Measurements from ENCODE around the gene TMEM184A. TPM values are rescaled to one million over a fixed set of nuclear protein-coding genes. Genes with fewer than 3 reads are reported as not detected.

Gene TMEM184A
- total and polyA plus RNA-seq, 2 experiments from 2014 or later, result 0.18 to 0.66 TPM

DNA sequence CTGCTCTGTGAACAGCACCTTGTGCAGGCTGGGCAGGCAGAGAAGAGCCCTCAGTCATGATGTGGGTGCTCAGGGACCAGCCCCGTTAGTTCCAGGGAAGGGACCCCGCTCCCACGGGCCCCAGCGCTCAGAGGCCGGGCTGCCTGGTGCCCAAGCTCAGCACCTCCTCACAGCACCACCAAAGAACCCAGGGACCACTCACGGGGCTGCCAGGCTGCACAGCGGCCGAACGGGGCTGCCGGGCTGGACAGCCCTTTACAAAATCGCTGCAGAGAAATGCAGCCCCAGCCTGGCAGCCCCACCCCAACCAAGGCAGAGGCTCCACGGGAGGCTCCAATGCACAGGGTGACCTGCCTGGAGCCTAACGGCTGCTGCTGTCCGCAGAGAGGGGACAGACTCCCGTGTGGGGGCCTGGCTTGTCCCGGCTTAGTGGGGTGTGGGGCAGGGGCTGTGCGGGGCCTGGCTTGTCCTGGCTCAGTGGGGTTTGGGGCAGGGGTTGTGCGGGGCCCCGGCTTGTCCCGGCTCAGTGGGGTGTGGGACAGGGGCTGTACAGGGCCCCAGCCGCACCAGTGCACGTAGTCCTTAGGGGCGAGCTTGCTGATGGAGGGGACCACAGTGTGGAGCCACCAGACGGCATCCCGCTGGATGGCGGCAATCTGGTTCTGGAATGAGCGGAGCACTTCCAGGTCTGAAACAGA, 61.0 kb downstream of the TMEM184A start:
- Histone ChIP-seq H3K4me1 (ENCODE audit: insufficient read depth) (no peaks in the 10 kb centered on the region), H3F3A (replicated peaks; ENCODE audit: low read depth) (no peaks in the 10 kb centered on the region), H4K20me1 (replicated peaks; ENCODE audit: insufficient read depth) (peaks cover 8% of the 10 kb centered on the region; the same call in 1 of the 2 replicates), H3K9me2 (ENCODE audit: insufficient read depth) (no peaks in the 10 kb centered on the region), H3K4me2 (no peak overlapping the region), H3K36me3 (ENCODE audit: insufficient read depth) (peaks cover 4% of the 10 kb centered on the region; the same call in 1 of the 2 replicates), H3K27me3 (ENCODE audit: insufficient read depth) (no peaks in the 10 kb centered on the region), H3K27ac (ENCODE audit: low read depth) (no peak overlapping the region), H3K79me2 (replicated peaks; ENCODE audit: insufficient read depth) (no peaks in the 10 kb centered on the region), H3K4me3 (no peak overlapping the region), H2AFZ (no peak overlapping the region)
- peaks cover 42% of the 10 kb centered on the region for H3K36me3 Mint-ChIP-seq (ENCODE audit: low read depth)
- H3K4me1 Mint-ChIP-seq, result no peaks in the 10 kb centered on the region
- H3K4me3 Mint-ChIP-seq, result no peak overlapping the region
- no peak overlapping the region for H3K27ac Mint-ChIP-seq
- DNase-seq (ENCODE audit: low spot score), result no peak
- TF ChIP-seq POLR2AphosphoS5 (IDR thresholded peaks at IDR 0.05; ENCODE audit: low read depth), result no peak
- TF ChIP-seq, protein P1, sequence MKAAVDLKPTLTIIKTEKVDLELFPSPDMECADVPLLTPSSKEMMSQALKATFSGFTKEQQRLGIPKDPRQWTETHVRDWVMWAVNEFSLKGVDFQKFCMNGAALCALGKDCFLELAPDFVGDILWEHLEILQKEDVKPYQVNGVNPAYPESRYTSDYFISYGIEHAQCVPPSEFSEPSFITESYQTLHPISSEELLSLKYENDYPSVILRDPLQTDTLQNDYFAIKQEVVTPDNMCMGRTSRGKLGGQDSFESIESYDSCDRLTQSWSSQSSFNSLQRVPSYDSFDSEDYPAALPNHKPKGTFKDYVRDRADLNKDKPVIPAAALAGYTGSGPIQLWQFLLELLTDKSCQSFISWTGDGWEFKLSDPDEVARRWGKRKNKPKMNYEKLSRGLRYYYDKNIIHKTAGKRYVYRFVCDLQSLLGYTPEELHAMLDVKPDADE (IDR thresholded peaks at IDR 0.05), result no peak
- TF ChIP-seq, protein P2, sequence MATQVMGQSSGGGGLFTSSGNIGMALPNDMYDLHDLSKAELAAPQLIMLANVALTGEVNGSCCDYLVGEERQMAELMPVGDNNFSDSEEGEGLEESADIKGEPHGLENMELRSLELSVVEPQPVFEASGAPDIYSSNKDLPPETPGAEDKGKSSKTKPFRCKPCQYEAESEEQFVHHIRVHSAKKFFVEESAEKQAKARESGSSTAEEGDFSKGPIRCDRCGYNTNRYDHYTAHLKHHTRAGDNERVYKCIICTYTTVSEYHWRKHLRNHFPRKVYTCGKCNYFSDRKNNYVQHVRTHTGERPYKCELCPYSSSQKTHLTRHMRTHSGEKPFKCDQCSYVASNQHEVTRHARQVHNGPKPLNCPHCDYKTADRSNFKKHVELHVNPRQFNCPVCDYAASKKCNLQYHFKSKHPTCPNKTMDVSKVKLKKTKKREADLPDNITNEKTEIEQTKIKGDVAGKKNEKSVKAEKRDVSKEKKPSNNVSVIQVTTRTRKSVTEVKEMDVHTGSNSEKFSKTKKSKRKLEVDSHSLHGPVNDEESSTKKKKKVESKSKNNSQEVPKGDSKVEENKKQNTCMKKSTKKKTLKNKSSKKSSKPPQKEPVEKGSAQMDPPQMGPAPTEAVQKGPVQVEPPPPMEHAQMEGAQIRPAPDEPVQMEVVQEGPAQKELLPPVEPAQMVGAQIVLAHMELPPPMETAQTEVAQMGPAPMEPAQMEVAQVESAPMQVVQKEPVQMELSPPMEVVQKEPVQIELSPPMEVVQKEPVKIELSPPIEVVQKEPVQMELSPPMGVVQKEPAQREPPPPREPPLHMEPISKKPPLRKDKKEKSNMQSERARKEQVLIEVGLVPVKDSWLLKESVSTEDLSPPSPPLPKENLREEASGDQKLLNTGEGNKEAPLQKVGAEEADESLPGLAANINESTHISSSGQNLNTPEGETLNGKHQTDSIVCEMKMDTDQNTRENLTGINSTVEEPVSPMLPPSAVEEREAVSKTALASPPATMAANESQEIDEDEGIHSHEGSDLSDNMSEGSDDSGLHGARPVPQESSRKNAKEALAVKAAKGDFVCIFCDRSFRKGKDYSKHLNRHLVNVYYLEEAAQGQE (IDR thresholded peaks at IDR 0.05; ENCODE audit: unreplicated experiment), result no peak
- no peak for TF ChIP-seq EZH2phosphoT487 (IDR thresholded peaks at IDR 0.05; ENCODE audit: unreplicated experiment)
- TF ChIP-seq, protein P3, sequence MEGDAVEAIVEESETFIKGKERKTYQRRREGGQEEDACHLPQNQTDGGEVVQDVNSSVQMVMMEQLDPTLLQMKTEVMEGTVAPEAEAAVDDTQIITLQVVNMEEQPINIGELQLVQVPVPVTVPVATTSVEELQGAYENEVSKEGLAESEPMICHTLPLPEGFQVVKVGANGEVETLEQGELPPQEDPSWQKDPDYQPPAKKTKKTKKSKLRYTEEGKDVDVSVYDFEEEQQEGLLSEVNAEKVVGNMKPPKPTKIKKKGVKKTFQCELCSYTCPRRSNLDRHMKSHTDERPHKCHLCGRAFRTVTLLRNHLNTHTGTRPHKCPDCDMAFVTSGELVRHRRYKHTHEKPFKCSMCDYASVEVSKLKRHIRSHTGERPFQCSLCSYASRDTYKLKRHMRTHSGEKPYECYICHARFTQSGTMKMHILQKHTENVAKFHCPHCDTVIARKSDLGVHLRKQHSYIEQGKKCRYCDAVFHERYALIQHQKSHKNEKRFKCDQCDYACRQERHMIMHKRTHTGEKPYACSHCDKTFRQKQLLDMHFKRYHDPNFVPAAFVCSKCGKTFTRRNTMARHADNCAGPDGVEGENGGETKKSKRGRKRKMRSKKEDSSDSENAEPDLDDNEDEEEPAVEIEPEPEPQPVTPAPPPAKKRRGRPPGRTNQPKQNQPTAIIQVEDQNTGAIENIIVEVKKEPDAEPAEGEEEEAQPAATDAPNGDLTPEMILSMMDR (conservative IDR thresholded peaks at IDR 0.05; ENCODE audit: low read depth in 2 of 2), result no peak
- no peak for TF ChIP-seq JUNB (IDR thresholded peaks at IDR 0.05; ENCODE audit: unreplicated experiment)
- TF ChIP-seq EZH2 (IDR thresholded peaks at IDR 0.05; ENCODE audit: low read depth, unreplicated experiment), result no peak
- no peak for TF ChIP-seq ZNF331 (CRISPR knock-in tag; IDR thresholded peaks at IDR 0.05; ENCODE audit: low read depth)
- TF ChIP-seq CREB1 (CRISPR knock-in tag; IDR thresholded peaks at IDR 0.05; ENCODE audit: low read depth), result no peak
- TF ChIP-seq, protein P4, sequence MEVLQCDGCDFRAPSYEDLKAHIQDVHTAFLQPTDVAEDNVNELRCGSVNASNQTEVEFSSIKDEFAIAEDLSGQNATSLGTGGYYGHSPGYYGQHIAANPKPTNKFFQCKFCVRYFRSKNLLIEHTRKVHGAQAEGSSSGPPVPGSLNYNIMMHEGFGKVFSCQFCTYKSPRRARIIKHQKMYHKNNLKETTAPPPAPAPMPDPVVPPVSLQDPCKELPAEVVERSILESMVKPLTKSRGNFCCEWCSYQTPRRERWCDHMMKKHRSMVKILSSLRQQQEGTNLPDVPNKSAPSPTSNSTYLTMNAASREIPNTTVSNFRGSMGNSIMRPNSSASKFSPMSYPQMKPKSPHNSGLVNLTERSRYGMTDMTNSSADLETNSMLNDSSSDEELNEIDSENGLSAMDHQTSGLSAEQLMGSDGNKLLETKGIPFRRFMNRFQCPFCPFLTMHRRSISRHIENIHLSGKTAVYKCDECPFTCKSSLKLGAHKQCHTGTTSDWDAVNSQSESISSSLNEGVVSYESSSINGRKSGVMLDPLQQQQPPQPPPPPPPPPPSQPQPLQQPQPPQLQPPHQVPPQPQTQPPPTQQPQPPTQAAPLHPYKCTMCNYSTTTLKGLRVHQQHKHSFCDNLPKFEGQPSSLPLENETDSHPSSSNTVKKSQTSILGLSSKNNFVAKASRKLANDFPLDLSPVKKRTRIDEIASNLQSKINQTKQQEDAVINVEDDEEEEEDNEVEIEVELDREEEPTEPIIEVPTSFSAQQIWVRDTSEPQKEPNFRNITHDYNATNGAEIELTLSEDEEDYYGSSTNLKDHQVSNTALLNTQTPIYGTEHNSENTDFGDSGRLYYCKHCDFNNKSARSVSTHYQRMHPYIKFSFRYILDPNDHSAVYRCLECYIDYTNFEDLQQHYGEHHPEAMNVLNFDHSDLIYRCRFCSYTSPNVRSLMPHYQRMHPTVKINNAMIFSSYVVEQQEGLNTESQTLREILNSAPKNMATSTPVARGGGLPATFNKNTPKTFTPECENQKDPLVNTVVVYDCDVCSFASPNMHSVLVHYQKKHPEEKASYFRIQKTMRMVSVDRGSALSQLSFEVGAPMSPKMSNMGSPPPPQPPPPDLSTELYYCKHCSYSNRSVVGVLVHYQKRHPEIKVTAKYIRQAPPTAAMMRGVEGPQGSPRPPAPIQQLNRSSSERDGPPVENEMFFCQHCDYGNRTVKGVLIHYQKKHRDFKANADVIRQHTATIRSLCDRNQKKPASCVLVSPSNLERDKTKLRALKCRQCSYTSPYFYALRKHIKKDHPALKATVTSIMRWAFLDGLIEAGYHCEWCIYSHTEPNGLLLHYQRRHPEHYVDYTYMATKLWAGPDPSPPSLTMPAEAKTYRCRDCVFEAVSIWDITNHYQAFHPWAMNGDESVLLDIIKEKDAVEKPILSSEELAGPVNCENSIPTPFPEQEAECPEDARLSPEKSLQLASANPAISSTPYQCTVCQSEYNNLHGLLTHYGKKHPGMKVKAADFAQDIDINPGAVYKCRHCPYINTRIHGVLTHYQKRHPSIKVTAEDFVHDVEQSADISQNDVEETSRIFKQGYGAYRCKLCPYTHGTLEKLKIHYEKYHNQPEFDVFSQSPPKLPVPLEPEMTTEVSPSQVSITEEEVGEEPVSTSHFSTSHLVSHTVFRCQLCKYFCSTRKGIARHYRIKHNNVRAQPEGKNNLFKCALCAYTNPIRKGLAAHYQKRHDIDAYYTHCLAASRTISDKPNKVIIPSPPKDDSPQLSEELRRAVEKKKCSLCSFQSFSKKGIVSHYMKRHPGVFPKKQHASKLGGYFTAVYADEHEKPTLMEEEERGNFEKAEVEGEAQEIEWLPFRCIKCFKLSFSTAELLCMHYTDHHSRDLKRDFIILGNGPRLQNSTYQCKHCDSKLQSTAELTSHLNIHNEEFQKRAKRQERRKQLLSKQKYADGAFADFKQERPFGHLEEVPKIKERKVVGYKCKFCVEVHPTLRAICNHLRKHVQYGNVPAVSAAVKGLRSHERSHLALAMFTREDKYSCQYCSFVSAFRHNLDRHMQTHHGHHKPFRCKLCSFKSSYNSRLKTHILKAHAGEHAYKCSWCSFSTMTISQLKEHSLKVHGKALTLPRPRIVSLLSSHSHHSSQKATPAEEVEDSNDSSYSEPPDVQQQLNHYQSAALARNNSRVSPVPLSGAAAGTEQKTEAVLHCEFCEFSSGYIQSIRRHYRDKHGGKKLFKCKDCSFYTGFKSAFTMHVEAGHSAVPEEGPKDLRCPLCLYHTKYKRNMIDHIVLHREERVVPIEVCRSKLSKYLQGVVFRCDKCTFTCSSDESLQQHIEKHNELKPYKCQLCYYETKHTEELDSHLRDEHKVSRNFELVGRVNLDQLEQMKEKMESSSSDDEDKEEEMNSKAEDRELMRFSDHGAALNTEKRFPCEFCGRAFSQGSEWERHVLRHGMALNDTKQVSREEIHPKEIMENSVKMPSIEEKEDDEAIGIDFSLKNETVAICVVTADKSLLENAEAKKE (CRISPR knock-in tag; IDR thresholded peaks at IDR 0.05), result no peak
- TF ChIP-seq ZNF114 (CRISPR knock-in tag; IDR thresholded peaks at IDR 0.05), result no peak
- TF ChIP-seq NANOG (IDR thresholded peaks at IDR 0.05; ENCODE audit: borderline replicate concordance), result no peak
- no peak for TF ChIP-seq STAT1 (IDR thresholded peaks at IDR 0.05; ENCODE audit: unreplicated experiment)
- no peaks in the 10 kb centered on the region for H3K27me3 Mint-ChIP-seq (ENCODE audit: insufficient read depth, low read depth, poor library complexity)
- no peaks in the 10 kb centered on the region for H3K9me3 Mint-ChIP-seq
- ATAC-seq, result no peak
